ES-I3 (cell line): Measurements from ENCODE around the gene MREG.
"Not testable (repeated sequence)": the region's sequence is repeated elsewhere in the genome, so short reads cannot be mapped to it uniquely, and the experiment has no call there.

Experiments
- H3K36me3 ChIP-seq: 2 replicates; pipeline ENCODE4 v1.6.1; 2013; ENCODE audit warnings: mild to moderate bottlenecking, low read length, control low read depth, moderate library complexity; ENCODE audit not compliant: insufficient read depth
- H3K4me1 ChIP-seq: 2 replicates; pipeline ENCODE4 v1.6.1; 2013; ENCODE audit warnings: mild to moderate bottlenecking, control low read depth, low read length; ENCODE audit not compliant: insufficient read depth
- H3K9ac ChIP-seq: 2 replicates; pipeline ENCODE4 v1.6.1; 2013; ENCODE audit warnings: low read depth, mild to moderate bottlenecking, low read length, moderate library complexity
- H3K9me3 ChIP-seq: 2 replicates; pipeline ENCODE4 v1.6.1; 2013; ENCODE audit warnings: mild to moderate bottlenecking, low read length, moderate library complexity; ENCODE audit not compliant: control insufficient read depth, insufficient read depth

MREG gene

DNA sequence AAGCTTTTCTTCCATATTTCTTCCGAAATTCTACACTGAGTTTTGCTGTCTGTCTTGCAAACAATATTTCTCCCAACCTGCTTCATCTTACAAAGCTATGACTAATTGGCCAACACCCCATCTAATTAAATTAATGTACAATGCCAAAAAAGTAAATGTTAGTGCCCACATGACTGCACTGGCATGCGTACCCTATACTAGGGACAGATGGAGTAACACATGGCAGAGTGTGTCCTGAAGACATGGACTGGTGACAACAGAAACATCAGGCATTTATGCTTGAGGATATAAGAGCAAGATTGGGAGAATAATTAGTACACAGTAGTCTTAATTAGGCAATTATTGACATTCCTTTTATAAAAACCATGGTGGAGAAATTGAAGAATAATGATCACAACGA, 66.8 kb downstream of the MREG start:
- Histone ChIP-seq H3K36me3 (0 out of 2 replicates have a peak, but pooled peaks cover 3% of the 10 kb centered on the region), H3K9me3 (no peaks in the 10 kb centered on the region), H3K4me1 (no peaks in the 10 kb centered on the region), H3K9ac (no peak overlapping the region)

DNA sequence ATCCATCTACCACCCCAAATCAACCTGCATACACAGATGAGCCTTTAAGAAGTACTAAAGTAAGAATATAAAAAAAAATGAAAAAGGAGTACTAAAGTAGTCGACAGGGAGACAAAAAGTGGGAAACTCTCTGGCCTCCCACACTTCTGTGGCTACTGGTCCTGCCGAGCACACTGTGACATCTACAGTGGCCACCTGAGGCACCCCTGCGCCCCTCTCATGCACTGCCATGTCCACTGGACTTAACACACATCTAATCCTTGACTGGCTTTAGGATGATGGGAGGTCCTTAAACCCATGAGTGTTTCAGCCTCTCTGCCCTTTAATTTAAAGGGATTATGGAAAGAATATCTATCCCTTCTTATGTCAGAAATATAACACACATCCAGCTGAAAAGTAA, 71.2 kb downstream of the MREG start:
- Histone ChIP-seq H3K36me3 (0 out of 2 replicates have a peak, but pooled peaks cover 3% of the 10 kb centered on the region), H3K4me1 (peaks cover 8% of the 10 kb centered on the region; the same call in 1 of the 2 replicates), H3K9ac (no peak overlapping the region), H3K9me3 (no peaks in the 10 kb centered on the region)

DNA sequence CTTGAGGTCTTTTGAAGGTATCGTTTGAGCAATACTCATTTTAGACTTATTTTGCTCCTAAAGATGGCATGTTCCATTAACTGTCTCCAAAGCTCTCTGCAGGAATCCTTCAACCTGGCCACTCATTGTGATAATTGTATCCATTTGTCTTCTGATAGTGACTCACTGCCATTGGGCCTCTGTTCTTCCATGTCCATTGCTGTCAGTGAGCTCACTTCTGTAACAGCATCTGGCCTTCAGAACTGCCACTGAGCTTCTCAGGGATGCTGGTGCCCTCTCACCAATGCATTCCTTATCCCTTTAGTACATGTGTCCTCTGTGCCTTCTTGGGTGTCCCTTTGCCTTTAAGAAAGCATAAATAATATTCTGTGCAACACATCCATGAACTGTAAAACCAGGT, 71.6 kb downstream of the MREG start:
- peaks cover 8% of the 10 kb centered on the region; the same call in 1 of the 2 replicates for H3K4me1 ChIP-seq
- H3K9me3 ChIP-seq = no peaks in the 10 kb centered on the region
- no peak overlapping the region for H3K9ac ChIP-seq
- 0 out of 2 replicates have a peak, but pooled peaks cover 3% of the 10 kb centered on the region for H3K36me3 ChIP-seq

DNA sequence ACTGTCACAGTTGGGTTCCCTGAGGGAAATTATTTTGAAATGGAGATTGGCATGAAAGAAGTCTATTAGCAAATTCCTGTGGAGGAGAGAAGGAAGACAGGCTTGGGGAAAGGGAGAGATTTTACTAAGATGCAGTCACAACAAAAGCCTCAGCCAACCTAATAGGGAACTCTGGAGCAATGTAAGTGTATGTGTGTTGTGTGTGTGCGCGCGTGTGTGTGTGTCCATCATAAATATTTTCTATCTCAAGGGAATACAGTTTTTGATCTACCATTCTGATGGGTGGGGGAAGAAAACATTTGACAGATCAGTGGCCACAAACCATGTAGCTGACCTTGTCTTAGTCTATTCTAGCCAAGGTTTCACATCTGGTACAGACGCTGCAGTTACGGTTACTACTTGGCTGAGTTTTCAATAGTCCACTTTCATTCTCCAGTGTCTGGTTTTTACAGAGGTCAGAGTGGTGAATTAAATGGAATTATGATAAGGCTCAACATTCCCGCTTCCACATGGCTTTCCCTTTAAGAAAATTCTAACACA, 72.6 kb downstream of the MREG start:
- Histone ChIP-seq H3K36me3 (0 out of 2 replicates have a peak, but pooled peaks cover 3% of the 10 kb centered on the region), H3K9me3 (no peaks in the 10 kb centered on the region), H3K9ac (no peak overlapping the region), H3K4me1 (peaks cover 8% of the 10 kb centered on the region; the same call in 1 of the 2 replicates)

DNA sequence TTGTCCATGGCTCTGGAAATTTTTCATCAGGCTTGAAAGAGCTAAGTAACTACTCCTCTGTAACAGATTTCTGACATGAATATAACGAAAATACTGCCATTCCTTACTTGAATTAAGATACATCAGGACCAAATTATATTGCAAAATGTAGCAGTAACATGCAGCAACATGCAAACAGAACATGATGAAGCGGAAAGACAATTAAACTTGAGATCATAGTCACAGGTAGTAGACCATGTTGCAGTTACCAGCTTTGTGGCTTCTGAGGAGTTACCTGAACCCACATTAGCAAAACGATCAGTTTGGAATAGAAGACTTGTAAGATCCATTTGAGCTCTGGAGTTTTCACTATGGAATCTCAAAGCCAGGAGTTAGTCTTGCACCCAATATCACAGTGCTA, 76.2 kb downstream of the MREG start:
- Histone ChIP-seq H3K9me3 (no peaks in the 10 kb centered on the region), H3K36me3 (no peaks in the 10 kb centered on the region), H3K9ac (no peak overlapping the region), H3K4me1 (peaks cover 8% of the 10 kb centered on the region; the same call in 1 of the 2 replicates)

DNA sequence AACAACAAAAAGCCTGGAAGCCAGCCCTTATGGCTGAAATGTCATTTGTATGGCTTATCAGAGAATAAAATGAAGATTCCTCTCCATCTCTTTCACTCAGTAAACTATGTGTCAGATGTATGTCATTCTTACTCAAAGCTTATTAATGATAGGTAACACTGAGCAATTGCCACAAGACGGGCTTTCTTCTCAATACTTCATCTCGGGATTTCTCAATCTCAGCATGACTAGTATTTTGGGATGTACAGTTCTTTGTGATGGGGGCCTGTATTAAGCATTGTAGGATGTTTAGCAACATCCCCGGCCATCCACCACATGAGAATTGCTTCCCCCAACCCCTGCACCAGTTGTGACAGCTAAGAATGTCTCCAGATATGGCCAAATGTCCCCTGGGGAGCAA, 80.2 kb downstream of the MREG start:
- Histone ChIP-seq H3K9me3 (peaks cover 3% of the 10 kb centered on the region; the same call in 1 of the 2 replicates), H3K4me1 (no peaks in the 10 kb centered on the region), H3K36me3 (peaks cover 6% of the 10 kb centered on the region), H3K9ac (no peak overlapping the region)

DNA sequence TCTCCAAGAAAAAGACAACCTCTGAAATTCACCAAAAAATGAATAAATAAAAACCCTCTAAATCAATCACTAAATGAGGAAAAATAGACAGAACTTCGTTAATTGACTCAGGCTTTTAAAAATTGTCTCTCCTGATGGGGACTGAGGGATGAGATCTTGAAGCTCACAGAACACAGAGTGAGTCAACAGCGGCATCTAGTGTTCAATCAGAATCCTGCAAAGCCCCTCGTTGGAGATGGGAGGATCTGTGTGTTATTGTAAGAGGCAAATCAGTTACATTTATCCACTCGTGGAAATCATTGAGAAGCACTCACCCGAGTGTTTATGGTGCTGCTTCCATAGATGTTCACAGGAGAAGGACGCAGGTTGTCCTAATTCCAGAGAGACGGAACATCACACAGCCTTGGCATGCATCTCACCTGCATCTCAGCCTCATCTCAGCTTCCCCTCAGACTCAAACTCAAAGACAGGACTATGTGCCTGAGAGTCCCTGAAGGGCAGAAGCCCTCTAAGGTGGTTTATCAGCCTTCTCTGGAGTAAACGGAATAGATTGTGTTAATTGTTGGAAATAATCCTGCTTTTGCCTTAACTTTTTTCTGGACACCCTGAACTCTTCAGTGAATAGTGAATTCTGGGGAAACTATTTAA, 82.0 kb downstream of the MREG start:
- H3K9ac ChIP-seq = no peak overlapping the region
- peaks cover 8% of the 10 kb centered on the region for H3K36me3 ChIP-seq
- no peaks in the 10 kb centered on the region for H3K4me1 ChIP-seq
- H3K9me3 ChIP-seq = peaks cover 5% of the 10 kb centered on the region; the same call in 1 of the 2 replicates

DNA sequence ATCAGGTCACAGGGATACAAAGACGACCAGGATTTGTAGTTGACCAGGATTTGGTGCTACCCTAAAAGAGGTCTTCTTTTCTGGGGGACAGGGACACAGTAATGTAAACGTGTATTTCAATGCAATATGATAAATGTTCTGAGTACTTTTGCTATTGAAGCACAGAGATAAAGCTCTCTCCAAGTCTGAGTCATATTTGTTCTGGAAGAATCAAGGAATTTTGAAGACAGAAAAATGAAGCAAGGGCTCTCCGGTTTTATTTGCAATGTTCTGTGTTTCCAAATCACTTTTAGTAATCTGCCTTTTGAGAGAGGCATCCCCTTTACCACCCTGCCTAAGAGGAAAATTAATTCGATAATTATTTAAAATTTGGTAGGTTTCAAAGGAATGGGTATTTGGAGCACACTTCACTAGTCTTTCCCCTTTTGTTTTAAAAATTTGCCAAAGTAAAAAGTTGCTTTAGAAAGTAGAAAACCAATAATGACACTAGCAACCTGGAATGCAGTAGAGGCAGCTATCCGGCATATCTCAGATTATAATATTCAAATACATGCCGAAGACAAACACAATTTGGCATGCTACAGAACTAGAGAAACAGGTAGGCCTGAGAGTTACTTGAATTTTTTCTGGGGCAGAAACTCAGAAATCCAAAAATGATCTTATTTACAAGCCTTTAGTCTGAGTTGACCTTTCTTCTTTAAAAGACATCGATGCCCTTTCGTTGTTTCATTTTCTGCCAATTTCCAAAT, 82.7 kb downstream of the MREG start:
- no peaks in the 10 kb centered on the region for H3K4me1 ChIP-seq
- peaks cover 5% of the 10 kb centered on the region; the same call in 1 of the 2 replicates for H3K9me3 ChIP-seq
- no peak overlapping the region for H3K9ac ChIP-seq
- H3K36me3 ChIP-seq = peaks cover 8% of the 10 kb centered on the region

DNA sequence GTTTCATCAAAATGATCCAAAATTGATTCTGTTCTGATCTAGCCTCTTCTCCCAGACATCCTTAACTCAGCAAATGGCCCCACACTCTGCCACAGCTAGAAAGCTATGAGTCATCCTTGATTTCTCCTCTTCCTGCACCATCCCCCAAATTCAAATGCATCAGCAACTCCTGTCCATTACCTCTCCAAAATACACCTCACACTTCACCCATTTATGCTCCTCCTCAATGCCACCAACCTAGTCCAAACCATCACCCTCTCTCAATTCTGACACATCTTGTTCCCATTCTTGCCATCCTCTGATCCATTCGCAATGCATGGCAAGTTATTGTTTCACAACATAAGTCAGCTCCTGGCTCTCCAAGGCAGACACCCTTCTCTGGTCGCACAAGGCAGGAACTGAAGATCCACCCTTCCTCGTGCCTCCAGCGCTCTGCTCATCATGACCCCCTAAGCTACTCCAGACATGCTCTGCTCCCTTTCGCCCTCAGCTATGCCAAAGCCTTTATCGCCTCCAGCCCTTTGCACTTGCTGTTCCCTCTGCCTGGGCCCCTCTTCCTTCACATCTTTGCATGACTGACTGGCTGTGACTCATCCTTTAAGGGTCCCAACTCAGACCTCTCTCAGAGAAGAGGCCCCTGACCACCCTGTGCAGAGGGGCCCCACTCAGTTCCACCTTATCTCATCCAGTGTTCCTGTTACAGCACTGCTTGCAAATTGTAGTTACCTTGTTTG, 83.6 kb downstream of the MREG start:
- Histone ChIP-seq H3K9me3 (peaks cover 5% of the 10 kb centered on the region; the same call in 1 of the 2 replicates), H3K4me1 (no peaks in the 10 kb centered on the region), H3K36me3 (peaks cover 8% of the 10 kb centered on the region), H3K9ac (no peak overlapping the region)

DNA sequence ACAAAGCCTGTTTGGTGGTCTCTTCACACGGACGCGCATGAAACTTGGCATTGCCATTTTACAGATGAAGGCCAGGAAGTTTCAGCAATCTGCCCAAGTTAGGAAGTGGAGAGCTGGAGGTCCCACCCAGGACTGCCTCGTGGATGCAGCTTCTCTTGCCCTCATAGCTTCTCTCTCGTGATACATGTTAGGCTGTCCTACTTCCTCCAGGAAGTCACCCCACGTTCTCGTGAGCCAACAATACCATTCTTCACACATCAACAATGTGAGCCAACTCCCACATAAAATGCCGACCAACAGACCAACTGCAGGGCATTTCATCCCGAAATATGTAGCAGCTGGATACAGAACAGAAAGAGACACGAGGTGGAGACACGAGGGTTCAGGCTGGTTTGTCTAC, 85.3 kb downstream of the MREG start:
- H3K9me3 ChIP-seq = peaks cover 5% of the 10 kb centered on the region; the same call in 1 of the 2 replicates
- H3K4me1 ChIP-seq = no peaks in the 10 kb centered on the region
- peaks cover 8% of the 10 kb centered on the region for H3K36me3 ChIP-seq
- H3K9ac ChIP-seq = no peak overlapping the region

DNA sequence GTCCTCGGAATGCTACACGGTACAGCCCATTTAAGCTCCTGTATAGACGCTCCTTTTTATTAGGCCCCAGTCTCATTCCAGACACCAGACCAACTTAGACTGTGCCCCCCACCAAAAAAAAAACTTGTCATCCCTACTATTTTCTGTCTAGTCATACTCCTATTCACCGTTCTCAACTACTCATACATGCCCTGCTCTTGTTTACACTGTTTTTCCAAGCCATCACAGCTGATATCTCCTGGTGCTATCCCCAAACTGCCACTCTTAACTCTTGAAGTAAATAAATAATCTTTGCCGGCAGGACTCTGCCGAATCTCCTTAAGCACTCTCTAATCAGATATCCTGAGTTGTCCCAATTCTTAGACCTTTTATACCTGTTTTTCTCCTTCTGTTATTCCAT, 86.4 kb downstream of the MREG start:
- not testable (repeated sequence) for H3K36me3 ChIP-seq, H3K9ac ChIP-seq, H3K4me1 ChIP-seq, H3K9me3 ChIP-seq

DNA sequence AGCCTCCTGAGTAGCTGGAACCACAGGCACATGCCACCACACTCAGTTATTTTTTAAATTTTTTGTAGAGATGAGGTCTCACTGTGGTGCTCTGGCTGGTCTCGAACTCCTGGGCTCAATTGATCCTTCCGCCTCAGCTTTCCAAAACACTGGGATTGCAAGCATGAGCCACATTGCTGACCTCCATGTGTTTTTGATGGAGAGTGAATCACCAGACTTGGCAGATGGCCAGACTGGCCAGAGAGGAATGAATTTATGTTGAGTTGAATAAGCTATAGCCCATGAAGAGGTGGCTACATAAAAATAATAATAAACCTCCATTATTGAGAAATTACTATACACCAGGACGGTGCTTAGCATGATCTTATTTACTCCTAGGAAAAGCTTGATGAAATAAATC, 91.5 kb downstream of the MREG start:
- Histone ChIP-seq H3K4me1 (peaks cover 25% of the 10 kb centered on the region), H3K9me3 (no peaks in the 10 kb centered on the region; the same call in 1 of the 2 replicates), H3K36me3 (no peaks in the 10 kb centered on the region; the same call in 1 of the 2 replicates), H3K9ac (no peak overlapping the region)

DNA sequence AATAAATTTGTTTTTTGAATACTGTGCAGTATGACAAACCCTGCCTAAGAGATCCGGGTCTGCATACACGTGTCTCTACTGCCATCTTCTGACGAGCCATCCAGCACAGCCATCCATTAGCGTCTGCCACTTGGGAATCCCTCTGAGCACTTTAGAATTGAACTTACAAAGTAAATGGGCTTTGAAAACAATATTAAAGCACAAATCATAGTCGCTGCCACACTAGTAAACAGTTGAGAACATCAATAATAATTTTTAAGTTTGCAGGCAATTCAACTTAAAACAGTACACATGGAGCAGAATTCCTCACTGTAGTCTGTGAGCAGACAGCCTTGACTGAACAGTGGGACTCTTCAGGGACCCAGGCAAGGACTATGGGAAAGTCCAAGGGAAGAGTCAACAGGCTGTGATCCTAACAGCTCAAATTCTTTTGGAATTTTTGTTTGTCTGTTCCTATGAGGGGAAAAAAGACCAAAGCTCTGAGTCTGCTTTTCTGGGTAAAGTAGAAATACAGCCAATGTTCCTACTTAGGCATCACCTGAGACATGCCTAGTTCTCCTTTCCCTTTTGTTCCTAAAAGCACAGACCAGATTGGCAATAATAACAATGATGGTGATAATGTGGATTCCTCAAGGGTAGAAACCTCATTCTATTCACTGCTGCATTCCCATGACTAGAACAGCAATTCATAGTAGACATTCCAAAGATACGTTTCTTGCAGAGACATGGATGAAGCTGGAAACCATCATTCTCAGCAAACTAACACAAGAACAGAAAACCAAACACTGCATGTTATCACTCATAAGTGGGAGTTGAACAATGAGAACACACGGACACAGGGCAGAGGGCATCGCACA, 92.9 kb downstream of the MREG start:
- H3K9me3 ChIP-seq = no peaks in the 10 kb centered on the region; the same call in 1 of the 2 replicates
- H3K4me1 ChIP-seq = peaks cover 25% of the 10 kb centered on the region
- H3K9ac ChIP-seq = no peak overlapping the region
- H3K36me3 ChIP-seq = no peaks in the 10 kb centered on the region; the same call in 1 of the 2 replicates
